Urinary bladder (tissue), 4 donors: ENCODE results near the gene KIRREL3. TPM values are rescaled to one million over a fixed set of nuclear protein-coding genes. Genes with fewer than 3 reads are reported as not detected.
A peak's percentile ranks its signal among the peaks of the same experiment; 100 is the strongest.

Source experiments
- DNase-seq: peaks from one replicate; pipeline ENCODE4 v3.0.0-alpha.2; 2015; ENCODE audit errors: extremely low spot score
- H3K27ac ChIP-seq: one replicate; pipeline ENCODE4 v1.5.1; 2013; ENCODE audit warnings: low read depth, mild to moderate bottlenecking, moderate library complexity
- H3K36me3 ChIP-seq: one replicate; pipeline ENCODE4 v1.6.1; 2013; ENCODE audit warnings: mild to moderate bottlenecking, moderate library complexity; ENCODE audit not compliant: insufficient read depth
- H3K4me1 ChIP-seq: one replicate; pipeline ENCODE4 v1.6.1; 2013; ENCODE audit warnings: mild to moderate bottlenecking, moderate library complexity; ENCODE audit not compliant: insufficient read depth
- H3K4me3 ChIP-seq: one replicate; pipeline ENCODE4 v1.5.1; 2013; ENCODE audit warnings: low read depth, low read length
- WGBS: extraction: QIAGEN DNeasy Blood & Tissue Kit; methylation state at CpG from one replicate; pipeline ENCODE4 v1.1.7; 2013; 5-methylcytosine and 5-hydroxymethylcytosine counted together
- polyA plus RNA-seq: library from polyadenylated mRNA; stranded (reverse); fragments of 200-250 nt; gene quantifications from one replicate; pipeline ENCODE4 v1.2.3, GENCODE V29; 2013
- total RNA-seq: library from RNA; depleted of rRNA; stranded (reverse); fragments of >200 nt; gene quantifications from one replicate; pipeline ENCODE4 v1.2.3, GENCODE V29; 2014
- donor health status: healthy with polysubstance abuse.
- donor health status: healthy.

The KIRREL3 gene
- total RNA-seq (1.0 TPM), polyA plus RNA-seq (0.80 TPM)

DNA sequence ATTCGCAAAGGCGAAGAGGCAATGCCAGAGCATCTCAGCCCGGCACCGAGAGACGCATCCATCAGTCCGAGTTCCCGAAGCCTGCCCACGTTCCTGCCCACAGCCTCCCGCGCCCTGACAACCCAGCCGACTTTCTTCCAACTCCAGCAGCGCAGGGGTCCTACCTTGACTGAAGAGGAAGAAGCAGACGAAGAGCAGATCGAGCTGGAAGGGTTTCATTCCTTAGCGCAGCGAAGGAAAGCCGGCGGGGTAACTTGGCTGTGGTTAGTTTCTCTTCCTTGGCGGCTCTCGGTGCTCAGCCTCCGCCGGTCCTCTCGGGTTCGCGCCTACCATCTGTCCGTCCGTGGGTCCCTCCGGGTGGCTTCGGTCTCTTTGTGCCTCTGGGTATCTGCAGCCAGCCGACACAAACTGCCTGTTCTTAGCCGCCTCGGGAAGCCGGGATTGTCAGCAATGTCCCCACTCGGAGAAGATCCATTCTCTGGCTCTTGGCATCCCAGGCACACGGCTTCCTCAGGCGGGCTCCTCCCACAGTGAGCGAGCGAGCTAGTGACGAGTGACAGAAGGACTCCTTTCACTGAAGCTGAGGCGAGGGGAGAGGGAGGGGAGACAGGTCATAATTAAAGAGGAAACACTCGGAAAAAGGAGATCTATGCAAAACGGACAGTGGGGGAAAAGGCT, at the start of gene KIRREL3:
Gene KIRREL3 (minus strand): TSS at position 480 of the 678 bp plus-strand sequence.
- Histone ChIP-seq H3K27ac (no peak within 1 kb of the TSS), H3K4me1 (no peaks in the 10 kb centered on the region), H3K36me3 (no peaks in the 10 kb centered on the region), H3K4me3 (peak within 1 kb of the TSS; percentile 23)
- no peak for DNase-seq
- WGBS = 2% methylated on average over 42 of the region's 42 CpGs

DNA sequence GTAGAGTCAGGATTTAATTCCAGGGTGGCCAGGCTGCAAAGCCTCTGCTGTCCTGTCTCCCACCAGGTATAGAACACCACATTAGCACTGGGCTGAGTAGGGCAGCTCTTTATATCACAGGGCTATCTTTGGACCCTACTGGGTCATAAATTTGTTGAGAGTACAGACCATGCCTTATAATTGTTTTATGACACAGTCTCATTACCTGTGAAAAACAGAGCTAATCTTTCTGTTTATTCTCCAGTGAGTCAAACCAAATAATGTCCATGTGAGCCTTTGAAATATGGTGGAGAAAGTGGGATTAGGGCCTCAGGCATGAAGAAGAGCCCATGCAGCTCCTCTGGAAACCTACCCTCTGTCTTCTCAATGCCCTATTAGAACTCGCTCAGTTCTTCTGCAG, 49.6 kb upstream of the KIRREL3 start:
- 87% methylated on average over 1 of the region's 1 CpG for WGBS
- H3K27ac ChIP-seq = no peak overlapping the region
- DNase-seq = no peak
- no peak overlapping the region for H3K4me3 ChIP-seq
- no peaks in the 10 kb centered on the region for H3K4me1 ChIP-seq
- no peaks in the 10 kb centered on the region for H3K36me3 ChIP-seq

DNA sequence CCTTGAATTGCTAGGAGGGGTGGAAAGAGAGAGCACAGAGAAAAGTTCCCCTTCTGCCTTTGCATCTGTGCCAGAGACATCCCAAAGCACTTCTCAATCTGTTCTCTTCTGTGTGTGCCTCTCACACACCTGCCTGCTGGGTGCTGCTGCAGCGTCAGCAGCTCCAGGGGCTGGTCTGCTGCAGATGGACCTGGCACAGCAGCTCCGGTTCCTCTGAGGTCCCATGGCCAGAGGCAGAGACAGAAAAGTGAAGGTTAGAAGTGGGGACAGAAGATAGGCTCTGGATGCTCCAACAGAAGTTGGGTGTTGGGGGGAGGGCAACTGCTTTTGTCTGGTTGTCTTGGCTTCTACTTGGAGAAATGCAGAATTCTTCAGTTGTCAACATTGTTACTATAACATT, 48.9 kb upstream of the KIRREL3 start:
- no peak for DNase-seq
- 92% methylated on average over 2 of the region's 2 CpGs for WGBS
- Histone ChIP-seq H3K4me1 (no peaks in the 10 kb centered on the region), H3K36me3 (no peaks in the 10 kb centered on the region), H3K4me3 (no peak overlapping the region), H3K27ac (no peak overlapping the region)

DNA sequence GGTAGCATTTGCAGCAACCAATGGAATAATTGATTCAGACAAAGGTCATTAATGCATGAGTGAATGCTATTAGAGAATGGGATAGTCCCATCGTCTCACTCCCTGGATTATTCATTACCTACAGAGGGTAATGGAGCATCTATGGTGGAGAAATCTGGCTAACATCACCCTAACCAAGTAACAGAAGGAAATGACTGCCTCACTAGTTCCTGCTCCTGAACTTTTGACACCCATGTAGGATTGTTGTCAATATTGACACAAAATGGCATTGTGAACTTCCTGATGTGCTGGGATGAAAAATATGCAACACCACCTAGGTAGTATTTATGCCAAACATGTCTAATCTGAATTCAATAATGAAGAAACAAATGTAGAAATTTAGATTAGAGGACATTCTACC, 44.0 kb upstream of the KIRREL3 start:
- H3K36me3 ChIP-seq = no peaks in the 10 kb centered on the region
- no peaks in the 10 kb centered on the region for H3K4me1 ChIP-seq
- H3K27ac ChIP-seq = no peak overlapping the region
- WGBS = 66% methylated on average over 1 of the region's 1 CpG
- no peak for DNase-seq
- H3K4me3 ChIP-seq = no peak overlapping the region

DNA sequence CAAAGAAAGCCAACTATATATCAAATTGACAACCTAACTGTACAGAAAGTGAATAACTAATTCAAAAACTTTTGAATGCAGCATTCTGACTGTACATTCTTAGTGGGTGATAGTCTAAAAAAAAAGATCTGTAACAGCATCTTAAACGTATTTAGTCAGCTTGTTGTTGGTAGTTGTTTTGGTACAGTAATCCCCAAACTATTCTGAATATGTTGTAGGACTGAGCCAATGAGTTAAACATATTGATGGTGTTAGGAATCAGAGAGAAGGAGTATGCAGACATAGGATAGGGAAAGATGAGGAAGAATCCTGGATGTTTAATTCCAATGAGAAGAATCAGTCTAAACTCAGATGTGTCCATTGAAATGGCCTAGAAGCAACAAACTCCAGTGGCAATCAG, 41.9 kb upstream of the KIRREL3 start:
- no peaks in the 10 kb centered on the region for H3K4me1 ChIP-seq
- no peak overlapping the region for H3K27ac ChIP-seq
- WGBS = 44% methylated on average over 1 of the region's 1 CpG
- H3K4me3 ChIP-seq = no peak overlapping the region
- no peaks in the 10 kb centered on the region for H3K36me3 ChIP-seq
- DNase-seq = no peak

DNA sequence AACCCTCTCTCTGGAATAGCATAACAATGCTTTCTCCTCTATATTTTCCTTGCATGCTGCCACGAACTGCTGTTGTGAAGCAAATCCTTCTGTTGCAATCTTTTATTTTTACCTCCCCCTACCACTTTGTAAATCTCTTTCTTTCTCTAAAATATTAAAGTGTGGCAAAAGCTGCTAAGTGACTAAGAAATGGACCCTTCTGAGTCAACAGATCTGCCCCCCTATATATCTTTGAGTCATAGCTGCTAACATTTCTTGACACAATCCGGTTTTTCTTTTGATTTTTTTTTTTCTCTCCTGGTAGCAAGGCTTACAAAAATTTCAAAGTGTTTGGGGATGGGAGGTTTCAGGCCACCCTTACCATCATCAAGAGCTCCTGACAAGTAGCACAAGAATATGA, 39.0 kb upstream of the KIRREL3 start:
- no peak overlapping the region for H3K27ac ChIP-seq
- H3K36me3 ChIP-seq = no peaks in the 10 kb centered on the region
- no peak overlapping the region for H3K4me3 ChIP-seq
- no peak for DNase-seq
- H3K4me1 ChIP-seq = no peaks in the 10 kb centered on the region
- WGBS = 62% methylated on average over 2 of the region's 2 CpGs

DNA sequence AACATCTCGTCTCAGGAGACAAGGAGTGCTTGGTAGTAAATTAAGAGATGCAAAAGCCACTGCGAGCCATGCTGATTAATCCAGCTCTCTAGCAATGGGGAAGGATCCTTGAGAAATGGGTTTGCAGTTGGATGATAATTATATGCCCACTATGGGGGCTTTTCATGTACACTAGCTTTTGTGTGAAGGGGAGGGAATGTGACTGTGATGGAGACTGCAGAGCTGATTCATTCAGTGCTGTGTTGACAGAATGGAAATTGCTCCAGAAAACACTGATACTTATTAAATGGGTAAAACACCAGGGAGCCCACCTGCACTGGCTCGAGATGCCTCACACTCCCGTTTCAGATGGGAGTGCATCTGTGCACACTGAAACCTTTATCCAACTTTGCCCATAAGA, 37.0 kb upstream of the KIRREL3 start:
- no peak overlapping the region for H3K4me3 ChIP-seq
- H3K27ac ChIP-seq = no peak overlapping the region
- WGBS = 72% methylated on average over 4 of the region's 4 CpGs
- no peak for DNase-seq
- H3K36me3 ChIP-seq = no peaks in the 10 kb centered on the region
- no peaks in the 10 kb centered on the region for H3K4me1 ChIP-seq

DNA sequence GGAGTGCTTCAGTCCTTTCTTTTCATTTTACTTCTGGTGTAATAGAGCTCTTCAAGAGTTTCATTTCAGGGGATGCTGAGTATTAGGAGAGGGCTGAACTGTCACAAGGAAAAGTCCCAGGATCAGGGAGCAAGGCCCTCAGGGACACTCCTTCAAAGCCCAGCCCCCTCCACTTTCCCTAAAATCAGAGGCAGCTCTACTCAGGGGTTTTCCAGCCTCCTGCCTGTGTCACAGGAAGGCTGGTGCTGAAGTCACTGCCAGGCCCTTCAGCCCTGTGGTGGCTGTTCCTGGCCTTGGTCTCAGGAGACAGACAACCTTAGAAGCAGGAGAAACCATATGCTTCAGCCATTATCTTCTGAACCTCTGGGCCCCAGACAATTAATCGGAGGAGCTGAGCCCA, 36.4 kb upstream of the KIRREL3 start:
- Histone ChIP-seq H3K27ac (no peak overlapping the region), H3K4me3 (no peak overlapping the region), H3K36me3 (no peaks in the 10 kb centered on the region), H3K4me1 (no peaks in the 10 kb centered on the region)
- WGBS = 87% methylated on average over 1 of the region's 1 CpG
- DNase-seq = no peak

DNA sequence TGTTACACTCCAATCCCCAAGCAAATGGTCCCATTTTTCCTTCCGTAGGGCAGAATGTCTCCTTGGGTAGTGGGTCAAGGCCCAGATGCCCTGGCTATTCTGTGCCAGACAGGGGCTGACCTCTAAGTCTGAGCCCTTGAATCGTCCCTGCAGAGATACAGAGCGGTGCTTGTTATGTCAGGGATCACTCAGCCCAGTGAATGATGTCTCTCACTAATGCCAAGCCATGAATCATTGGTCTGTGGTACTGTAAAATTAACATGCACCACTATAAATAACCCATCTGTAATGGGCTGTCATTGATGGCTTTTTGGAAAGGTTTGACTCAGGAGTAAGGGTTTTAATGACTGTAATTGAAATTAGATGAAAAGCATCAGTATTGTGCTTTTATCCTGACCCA, 35.3 kb upstream of the KIRREL3 start:
- no peak overlapping the region for H3K4me3 ChIP-seq
- H3K27ac ChIP-seq = no peak overlapping the region
- 74% methylated on average over 3 of the region's 3 CpGs for WGBS
- no peaks in the 10 kb centered on the region for H3K4me1 ChIP-seq
- no peaks in the 10 kb centered on the region for H3K36me3 ChIP-seq
- DNase-seq = no peak

DNA sequence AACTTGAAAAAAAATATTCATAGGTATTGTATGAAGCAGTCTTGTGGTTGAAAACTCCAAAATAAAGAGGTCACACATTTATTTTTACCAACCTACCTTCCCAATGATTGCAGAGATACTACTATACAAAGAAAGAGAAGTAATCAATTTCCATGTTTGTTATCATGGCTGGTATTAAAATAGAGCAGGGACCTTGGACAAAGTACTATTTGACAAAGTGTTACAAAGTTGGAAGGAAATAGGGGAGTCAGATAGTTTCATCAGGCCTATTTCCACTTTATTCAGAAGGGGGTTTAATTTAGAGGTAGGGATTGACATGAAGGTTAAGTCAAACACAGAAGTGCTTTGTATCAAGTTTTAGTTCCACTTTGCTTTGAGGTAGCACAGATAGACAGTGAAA, 34.4 kb upstream of the KIRREL3 start:
- H3K27ac ChIP-seq = no peak overlapping the region

DNA sequence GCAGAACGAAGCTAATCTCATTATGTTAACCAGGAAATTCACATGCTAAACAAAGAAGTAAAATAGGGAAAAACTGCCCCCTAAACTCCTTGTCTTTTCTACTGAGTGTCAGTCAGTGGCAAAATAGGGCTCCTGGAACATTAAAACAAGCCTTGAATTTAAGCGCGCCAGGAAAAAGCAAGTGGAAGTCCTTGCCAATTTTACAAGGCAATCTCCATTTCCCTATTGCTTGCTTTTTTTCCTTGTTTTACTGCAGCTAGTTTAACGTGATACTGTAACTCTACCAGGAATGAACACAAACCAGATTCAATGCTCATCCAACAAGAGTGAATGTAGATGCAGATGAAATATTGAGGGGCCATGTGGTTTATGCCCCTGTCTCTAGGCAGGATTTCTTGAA, 28.1 kb upstream of the KIRREL3 start:
- Histone ChIP-seq H3K4me3 (no peak overlapping the region), H3K4me1 (no peaks in the 10 kb centered on the region), H3K36me3 (no peaks in the 10 kb centered on the region), H3K27ac (no peak overlapping the region)
- WGBS = 36% methylated on average over 4 of the region's 4 CpGs
- DNase-seq = no peak

More for the DNA sequence above, 34.4 kb upstream of the KIRREL3 start:
- H3K4me3 ChIP-seq = no peak overlapping the region
- no peak for DNase-seq
- H3K4me1 ChIP-seq = no peaks in the 10 kb centered on the region
- H3K36me3 ChIP-seq = no peaks in the 10 kb centered on the region

DNA sequence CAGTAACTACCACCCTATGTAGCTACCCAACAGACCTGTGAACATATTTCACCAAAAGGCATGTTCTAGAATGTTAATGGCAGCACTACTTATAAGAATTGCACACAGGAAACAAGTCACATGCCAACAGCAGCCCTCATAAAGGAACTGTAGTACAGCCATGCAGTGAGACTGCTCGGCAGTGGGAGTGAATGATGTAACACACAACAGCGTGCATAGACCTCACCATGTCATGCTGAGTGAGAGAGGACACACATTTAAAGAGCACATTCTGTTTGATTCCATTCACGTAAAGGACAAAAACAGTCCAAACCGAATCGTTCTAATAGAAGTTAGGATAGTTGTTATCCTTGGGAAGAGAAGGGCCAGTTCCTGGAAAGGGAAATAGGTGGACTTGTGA, 27.2 kb upstream of the KIRREL3 start:
- no peak for DNase-seq
- Histone ChIP-seq H3K4me3 (no peak overlapping the region), H3K4me1 (no peaks in the 10 kb centered on the region), H3K27ac (no peak overlapping the region), H3K36me3 (no peaks in the 10 kb centered on the region)
- WGBS = 68% methylated on average over 5 of the region's 5 CpGs

DNA sequence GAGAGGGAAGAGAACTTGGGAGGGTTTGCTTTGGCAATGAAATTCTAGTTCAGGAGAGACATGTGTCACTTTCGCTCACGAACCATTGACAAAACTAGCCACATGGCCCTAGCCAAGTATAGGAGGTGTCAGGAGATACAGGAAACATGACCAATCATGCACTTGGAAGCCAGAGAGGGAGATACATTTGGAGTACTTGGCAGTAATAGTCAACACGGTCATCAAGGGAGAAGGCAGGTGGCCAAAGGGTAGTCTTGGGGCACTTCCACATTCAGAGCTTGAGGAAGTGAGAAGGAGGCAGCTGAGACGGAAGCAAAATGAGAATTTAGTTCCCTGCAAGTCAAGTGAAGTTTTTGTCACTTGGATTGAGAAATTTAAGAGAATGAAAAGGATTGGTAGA, 26.4 kb upstream of the KIRREL3 start:
- Histone ChIP-seq H3K27ac (no peak overlapping the region), H3K4me3 (no peak overlapping the region), H3K4me1 (no peaks in the 10 kb centered on the region), H3K36me3 (no peaks in the 10 kb centered on the region)
- 81% methylated on average over 4 of the region's 4 CpGs for whole genome bisulfite sequencing
- no peak for DNase-seq

DNA sequence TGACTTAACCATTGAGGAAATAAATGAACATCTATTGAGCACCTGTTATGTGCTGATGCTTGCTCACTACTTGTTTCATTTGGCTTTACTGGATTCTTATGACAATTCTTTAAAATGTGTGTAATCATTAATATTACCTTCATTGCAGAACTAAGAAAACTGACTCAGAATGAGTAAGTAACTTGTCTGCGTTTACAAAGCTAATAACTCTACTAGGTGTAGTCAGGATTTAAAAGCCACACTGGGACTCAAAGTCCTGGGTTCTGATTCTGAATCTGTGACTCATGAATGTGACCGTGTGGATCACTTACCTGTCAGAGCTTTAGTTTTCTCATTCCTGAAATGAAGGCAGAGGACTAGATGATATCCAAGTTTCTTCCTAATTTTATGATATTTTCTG, 23.4 kb upstream of the KIRREL3 start:
- no peaks in the 10 kb centered on the region for H3K4me1 ChIP-seq
- H3K27ac ChIP-seq = no peak overlapping the region
- 87% methylated on average over 2 of the region's 2 CpGs for WGBS
- H3K4me3 ChIP-seq = no peak overlapping the region
- no peaks in the 10 kb centered on the region for H3K36me3 ChIP-seq
- DNase-seq = no peak
